WERI-Rb-1 (cell line): ENCODE results near the gene TMPRSS2.

Experiments used
- DNase-seq: peaks from one replicate; pipeline ENCODE4 v3.0.0-alpha.2; 2020
- H3K27ac ChIP-seq: fragments of 250-450 bp; sonication (Bioruptor Pico); 2 replicates; pipeline ENCODE4 v1.5.1; 2020; ENCODE audit warnings: mild to moderate bottlenecking, moderate library complexity
- H3K27me3 ChIP-seq: fragments of 250-450 bp; sonication (Bioruptor Pico); 2 replicates; pipeline ENCODE4 v1.5.1; 2021; ENCODE audit warnings: mild to moderate bottlenecking, low read depth, moderate library complexity; ENCODE audit not compliant: insufficient read depth, severe bottlenecking
- H3K36me3 ChIP-seq: fragments of 250-450 bp; sonication (Bioruptor Pico); 2 replicates; pipeline ENCODE4 v1.5.1; 2020; ENCODE audit warnings: mild to moderate bottlenecking, moderate library complexity
- H3K4me3 ChIP-seq: 2 replicates; pipeline ENCODE4 v1.5.1; 2011; ENCODE audit warnings: low read depth, mild to moderate bottlenecking, control low read depth, low read length
- H3K9me3 ChIP-seq: fragments of 250-450 bp; sonication (Bioruptor Pico); 2 replicates; pipeline ENCODE4 v1.5.1; 2021; ENCODE audit warnings: mild to moderate bottlenecking, moderate library complexity; ENCODE audit not compliant: severe bottlenecking
- CTCF ChIP-seq: IDR thresholded peaks from 2 replicates; pipeline ENCODE4 v1.5.1; 2011; ENCODE audit warnings: low read depth, mild to moderate bottlenecking, control low read depth, inconsistent platforms, low read length

Gene TMPRSS2

GRCh38 chr21:41460578-41461527 is 47.1 kb downstream of the TMPRSS2 start:
- Histone ChIP-seq H3K9me3 (peaks cover 8% of the 10 kb centered on the region), H3K27ac (no peak overlapping the region), H3K36me3 (no peaks in the 10 kb centered on the region), H3K4me3 (no peak overlapping the region), H3K27me3 (no peaks in the 10 kb centered on the region)
- peak; percentile 98 for TF ChIP-seq CTCF
- peak; percentile 81 for DNase-seq

GRCh38 chr21:41459884-41460534 is 47.9 kb downstream of the TMPRSS2 start:
- H3K27ac ChIP-seq = no peak overlapping the region
- H3K36me3 ChIP-seq = no peaks in the 10 kb centered on the region
- no peaks in the 10 kb centered on the region for H3K27me3 ChIP-seq
- no peak for TF ChIP-seq CTCF
- no peak overlapping the region for H3K4me3 ChIP-seq
- no peak for DNase-seq
- H3K9me3 ChIP-seq = peaks cover 8% of the 10 kb centered on the region

GRCh38 chr21:41458559-41458958 is 49.4 kb downstream of the TMPRSS2 start:
- TF ChIP-seq CTCF = no peak
- Histone ChIP-seq H3K36me3 (no peaks in the 10 kb centered on the region), H3K9me3 (peaks cover 8% of the 10 kb centered on the region), H3K27ac (no peak overlapping the region), H3K27me3 (no peaks in the 10 kb centered on the region), H3K4me3 (no peak overlapping the region)
- DNase-seq = no peak

- TF ChIP-seq CTCF = no peak
- H3K36me3 ChIP-seq = no peaks in the 10 kb centered on the region
- no peak overlapping the region for H3K27ac ChIP-seq
- DNase-seq = no peak
- no peak overlapping the region for H3K4me3 ChIP-seq
- no peaks in the 10 kb centered on the region for H3K27me3 ChIP-seq
- peaks cover 6% of the 10 kb centered on the region for H3K9me3 ChIP-seq
Measured at GRCh38 chr21:41458121-41458520, 49.8 kb downstream of the TMPRSS2 start.

- Histone ChIP-seq H3K9me3 (no peaks in the 10 kb centered on the region), H3K4me3 (no peak overlapping the region), H3K36me3 (no peaks in the 10 kb centered on the region), H3K27me3 (no peaks in the 10 kb centered on the region), H3K27ac (no peak overlapping the region)
- TF ChIP-seq CTCF = no peak
- no peak for DNase-seq
Measured at GRCh38 chr21:41453761-41454160, 54.2 kb downstream of the TMPRSS2 start.
